Activated CD4-positive, alpha-beta T cell treated with anti-CD3 and anti-CD28 coated beads, Interleukin-2, Interleukin-4, amounts not matched to agents 100 ng/mL and 50 ng/mL, durations not matched to agents 16 hours and 8 hours (primary cell): ENCODE measurements around the gene GABBR1.

Experiments used
- DNase-seq: peaks from one replicate; pipeline ENCODE4 v3.0.0-alpha.2; 2020; ENCODE audit warnings: low spot score

GABBR1 gene

GRCh38 chr6:29566856-29567255, 66.1 kb downstream of the GABBR1 start:
- DNase-seq = no peak

- no peak for DNase-seq
Observed at GRCh38 chr6:29564875-29565274, 68.1 kb downstream of the GABBR1 start.

- DNase-seq = no peak
Observed at GRCh38 chr6:29563435-29563965, 69.5 kb downstream of the GABBR1 start.

- no peak for DNase-seq
Observed at GRCh38 chr6:29561606-29562181, 71.3 kb downstream of the GABBR1 start.

GRCh38 chr6:29561091-29561490, 71.9 kb downstream of the GABBR1 start:
- DNase-seq = no peak

GRCh38 chr6:29559524-29560287, 73.3 kb downstream of the GABBR1 start, which contains the start of gene UBD:
Gene UBD (minus strand): TSS chr6:29559732. CDS start chr6:29559701, 31 bp downstream.
- DNase-seq = no peak

- DNase-seq = no peak
Observed at GRCh38 chr6:29558439-29559079, 74.4 kb downstream of the GABBR1 start.

- no peak for DNase-seq
Observed at GRCh38 chr6:29557320-29557719, 75.7 kb downstream of the GABBR1 start.

GRCh38 chr6:29554764-29555163, 78.2 kb downstream of the GABBR1 start:
- no peak for DNase-seq

- no peak for DNase-seq
Observed at GRCh38 chr6:29553268-29554057, 79.5 kb downstream of the GABBR1 start.

- peak; percentile 60 for DNase-seq
Observed at GRCh38 chr6:29552512-29553051, 80.4 kb downstream of the GABBR1 start.

- DNase-seq = peak; percentile 66
Observed at GRCh38 chr6:29547573-29547972, 85.4 kb downstream of the GABBR1 start.

- DNase-seq = no peak
Observed at GRCh38 chr6:29537714-29538403, 95.1 kb downstream of the GABBR1 start.

GRCh38 chr6:29532320-29532951, 100.5 kb downstream of the GABBR1 start:
- no peak for DNase-seq

- no peak for DNase-seq
Observed at GRCh38 chr6:29531668-29532067, 101.3 kb downstream of the GABBR1 start.

- DNase-seq = no peak
Observed at GRCh38 chr6:29530671-29531310, 102.2 kb downstream of the GABBR1 start.

- no peak for DNase-seq
Observed at GRCh38 chr6:29529956-29530355, 103.0 kb downstream of the GABBR1 start.

- no peak for DNase-seq
Observed at GRCh38 chr6:29528988-29529560, 103.9 kb downstream of the GABBR1 start.

GRCh38 chr6:29528300-29528931, 104.6 kb downstream of the GABBR1 start:
- no peak for DNase-seq
